SK-N-SH treated with all-trans-retinoic acid at 6 μM for 48 hours (cell line): ENCODE measurements around the gene TIMM50.
"Not testable (repeated sequence)": the region's sequence is repeated elsewhere in the genome, so short reads cannot be mapped to it uniquely, and the experiment has no call there.

ENCODE experiments used
- ISL1 ChIP-seq: fragments of 250-450 bp; sonication (Bioruptor Pico); IDR thresholded peaks from 2 replicates; pipeline ENCODE4 v2.1.2; 2022; ENCODE audit warnings: mild to moderate bottlenecking, moderate library complexity
- PPARA ChIP-seq: fragments of 250-450 bp; sonication (Bioruptor Pico); IDR thresholded peaks from 2 replicates; pipeline ENCODE4 v1.5.0; 2020; ENCODE audit warnings: mild to moderate bottlenecking, borderline replicate concordance
- RARB ChIP-seq: fragments of 250-450 bp; sonication (Bioruptor Pico); IDR thresholded peaks from 2 replicates; pipeline ENCODE4 v1.8.0; 2021; ENCODE audit warnings: mild to moderate bottlenecking, moderate library complexity
- ZNF70 ChIP-seq: fragments of 450-650 bp; formaldehyde crosslinking; IDR thresholded peaks from 2 replicates; pipeline ENCODE4 v1.5.0; 2020; ENCODE audit warnings: mild to moderate bottlenecking, moderate library complexity
- TF ChIP-seq, protein P1 (sequence below): fragments of 250-450 bp; sonication (Bioruptor Pico); IDR thresholded peaks from 2 replicates; pipeline ENCODE4 v1.8.0; 2020; ENCODE audit warnings: mild to moderate bottlenecking, moderate library complexity, borderline replicate concordance
- TF ChIP-seq, protein P2 (sequence below): fragments of 250-450 bp; sonication (Bioruptor Pico); IDR thresholded peaks from 2 replicates; pipeline ENCODE4 v1.8.0; 2021; ENCODE audit warnings: low read depth, mild to moderate bottlenecking, moderate library complexity, borderline replicate concordance

DNA sequence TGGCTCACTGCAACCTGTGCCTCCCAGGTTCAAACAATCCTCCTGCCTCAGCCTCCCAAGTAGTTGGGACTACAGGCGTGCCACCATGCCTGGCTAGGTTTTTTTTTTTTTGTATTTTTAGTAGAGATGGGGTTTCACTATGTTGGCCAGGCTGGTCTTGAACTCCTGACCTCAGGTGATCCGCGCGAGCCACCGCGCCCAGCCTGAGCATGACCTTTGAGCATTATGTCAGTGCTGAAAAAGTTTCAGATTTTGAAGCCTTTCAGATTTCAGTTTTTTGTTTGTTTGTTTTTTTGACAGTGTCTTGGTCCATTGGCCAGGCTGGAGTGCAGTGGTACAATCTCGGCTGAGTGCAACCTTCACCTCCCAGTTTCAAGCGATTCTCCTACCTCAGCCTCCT lies 29.4 kb upstream of the TIMM50 start:
- TF ChIP-seq RARB (CRISPR knock-in tag); ISL1; PPARA (CRISPR knock-in tag); ZNF70 (CRISPR knock-in tag): not testable (repeated sequence)
- TF ChIP-seq, protein P1, sequence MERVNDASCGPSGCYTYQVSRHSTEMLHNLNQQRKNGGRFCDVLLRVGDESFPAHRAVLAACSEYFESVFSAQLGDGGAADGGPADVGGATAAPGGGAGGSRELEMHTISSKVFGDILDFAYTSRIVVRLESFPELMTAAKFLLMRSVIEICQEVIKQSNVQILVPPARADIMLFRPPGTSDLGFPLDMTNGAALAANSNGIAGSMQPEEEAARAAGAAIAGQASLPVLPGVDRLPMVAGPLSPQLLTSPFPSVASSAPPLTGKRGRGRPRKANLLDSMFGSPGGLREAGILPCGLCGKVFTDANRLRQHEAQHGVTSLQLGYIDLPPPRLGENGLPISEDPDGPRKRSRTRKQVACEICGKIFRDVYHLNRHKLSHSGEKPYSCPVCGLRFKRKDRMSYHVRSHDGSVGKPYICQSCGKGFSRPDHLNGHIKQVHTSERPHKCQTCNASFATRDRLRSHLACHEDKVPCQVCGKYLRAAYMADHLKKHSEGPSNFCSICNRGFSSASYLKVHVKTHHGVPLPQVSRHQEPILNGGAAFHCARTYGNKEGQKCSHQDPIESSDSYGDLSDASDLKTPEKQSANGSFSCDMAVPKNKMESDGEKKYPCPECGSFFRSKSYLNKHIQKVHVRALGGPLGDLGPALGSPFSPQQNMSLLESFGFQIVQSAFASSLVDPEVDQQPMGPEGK (CRISPR knock-in tag), result not testable (repeated sequence)
- TF ChIP-seq, protein P2, sequence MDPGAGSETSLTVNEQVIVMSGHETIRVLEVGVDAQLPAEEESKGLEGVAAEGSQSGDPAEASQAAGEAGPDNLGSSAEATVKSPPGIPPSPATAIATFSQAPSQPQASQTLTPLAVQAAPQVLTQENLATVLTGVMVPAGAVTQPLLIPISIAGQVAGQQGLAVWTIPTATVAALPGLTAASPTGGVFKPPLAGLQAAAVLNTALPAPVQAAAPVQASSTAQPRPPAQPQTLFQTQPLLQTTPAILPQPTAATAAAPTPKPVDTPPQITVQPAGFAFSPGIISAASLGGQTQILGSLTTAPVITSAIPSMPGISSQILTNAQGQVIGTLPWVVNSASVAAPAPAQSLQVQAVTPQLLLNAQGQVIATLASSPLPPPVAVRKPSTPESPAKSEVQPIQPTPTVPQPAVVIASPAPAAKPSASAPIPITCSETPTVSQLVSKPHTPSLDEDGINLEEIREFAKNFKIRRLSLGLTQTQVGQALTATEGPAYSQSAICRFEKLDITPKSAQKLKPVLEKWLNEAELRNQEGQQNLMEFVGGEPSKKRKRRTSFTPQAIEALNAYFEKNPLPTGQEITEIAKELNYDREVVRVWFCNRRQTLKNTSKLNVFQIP (CRISPR knock-in tag), result not testable (repeated sequence)
